Smooth muscle cell of the umbilical artery (primary cell): Measurements from ENCODE around the gene CDC6. TPM values are rescaled to one million over a fixed set of nuclear protein-coding genes. Genes with fewer than 3 reads are reported as not detected.

ENCODE experiments used
- total RNA-seq: library from RNA; depleted of rRNA; stranded (reverse); fragments of >200 nt; gene quantifications from 2 replicates; pipeline ENCODE4 v1.2.3, GENCODE V29; 2014

Gene CDC6
- 2.1 and 11.8 TPM in 2 replicates for total RNA-seq

GRCh38 chr17:40287494-40288369 is at the start of gene CDC6:
CDC6 (plus strand) TSS chr17:40287879; CDS start chr17:40289421, 1,542 bp downstream.

GRCh38 chr17:40309031-40309948 is 21.6 kb downstream of the CDC6 start, which contains the start of gene RARA:
RARA (plus strand) TSS chr17:40309180; CDS start chr17:40331219, 22,039 bp downstream.

Other genes starting within 250 kb of the CDC6 start
- 38.6 and 53.1 TPM in 2 replicates for gene MED24, start 233.5 kb upstream of the CDC6 start, total RNA-seq
- 29.4 and 34.6 TPM in 2 replicates for gene THRA, start 224.9 kb upstream of the CDC6 start, total RNA-seq
- 0.89 and 1.7 TPM in 2 replicates for gene NR1D1, start 187.3 kb upstream of the CDC6 start, total RNA-seq
- 35.6 and 41.2 TPM in 2 replicates for gene MSL1, start 165.9 kb upstream of the CDC6 start, total RNA-seq
- gene CASC3, start 147.3 kb upstream of the CDC6 start, total RNA-seq = 20.5 and 29.2 TPM in 2 replicates
- 1.8 and 3.0 TPM in 2 replicates for gene RAPGEFL1, start 110.4 kb upstream of the CDC6 start, total RNA-seq
- gene WIPF2, start 68.6 kb upstream of the CDC6 start, total RNA-seq = 6.2 and 11.8 TPM in 2 replicates
- gene RARA, start 21.3 kb downstream of the CDC6 start, total RNA-seq = 5.9 and 10.1 TPM in 2 replicates
- gene GJD3, start 76.9 kb downstream of the CDC6 start, total RNA-seq = 0.69 TPM in 1 of 2 replicates, not detected in the other
- gene TOP2A, start 130.0 kb downstream of the CDC6 start, total RNA-seq = 6.5 and 59.3 TPM in 2 replicates
- gene IGFBP4, start 155.6 kb downstream of the CDC6 start, total RNA-seq = 207 and 302 TPM in 2 replicates
- not detected in 2 replicates for gene TNS4, start 213.7 kb downstream of the CDC6 start, total RNA-seq